Right forelimb (tissue), 1 donor: ENCODE results near the gene CRPPA.
"Not testable (repeated sequence)": the region's sequence is repeated elsewhere in the genome, so short reads cannot be mapped to it uniquely, and the experiment has no call there.

Source experiments
- DNase-seq: peaks from one replicate; pipeline ENCODE4 v3.0.0-alpha.2; 2018

The CRPPA gene

GRCh38 chr7:16396766-16397500, 24.4 kb downstream of the CRPPA start:
- DNase-seq: no peak

- DNase-seq: no peak
Observed at GRCh38 chr7:16395121-16395520, 26.2 kb downstream of the CRPPA start.

GRCh38 chr7:16393862-16394422, 27.4 kb downstream of the CRPPA start:
- no peak for DNase-seq

GRCh38 chr7:16392990-16393523, 28.3 kb downstream of the CRPPA start:
- DNase-seq: no peak

GRCh38 chr7:16383786-16384185, 37.6 kb downstream of the CRPPA start:
- DNase-seq: not testable (repeated sequence)

GRCh38 chr7:16383103-16383502, 38.2 kb downstream of the CRPPA start:
- DNase-seq: not testable (repeated sequence)
